ENCODE results near the gene NECAB2. TPM values are rescaled to one million over a fixed set of nuclear protein-coding genes. Genes with fewer than 3 reads are reported as not detected.

NECAB2 gene
- polyA plus RNA-seq, 2 of the 4 experiments (the other 2 are of a cell fraction), result 1.1 to 1.4 TPM

DNA sequence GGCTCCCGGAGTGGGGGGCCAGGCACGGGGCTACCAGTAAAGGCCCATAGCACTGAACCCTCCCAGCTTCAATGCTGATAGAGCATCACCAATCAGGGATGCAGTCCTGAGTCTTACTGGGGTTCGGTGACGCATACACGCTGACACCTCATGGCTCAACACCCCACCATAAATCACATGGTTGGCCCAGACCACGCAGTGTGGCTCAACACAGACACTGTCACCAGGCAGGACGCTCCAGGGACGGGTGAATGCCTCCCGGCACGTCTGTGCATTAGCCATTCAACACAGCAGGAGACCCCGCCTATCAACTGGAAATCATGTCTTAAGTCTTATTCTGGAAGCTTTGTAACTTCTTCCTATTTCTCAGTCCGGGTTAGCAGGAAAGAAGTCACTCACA lies 35.0 kb downstream of the NECAB2 start:
- ATAC-seq, result no peak
- CTCF ChIA-PET, result interaction anchor here (1.2 to 1.6 kb wide), 2 partner anchors 19 to 63 kb away, joined by 4 to 6 read pairs; no protein-coding TSS in a partner anchor

DNA sequence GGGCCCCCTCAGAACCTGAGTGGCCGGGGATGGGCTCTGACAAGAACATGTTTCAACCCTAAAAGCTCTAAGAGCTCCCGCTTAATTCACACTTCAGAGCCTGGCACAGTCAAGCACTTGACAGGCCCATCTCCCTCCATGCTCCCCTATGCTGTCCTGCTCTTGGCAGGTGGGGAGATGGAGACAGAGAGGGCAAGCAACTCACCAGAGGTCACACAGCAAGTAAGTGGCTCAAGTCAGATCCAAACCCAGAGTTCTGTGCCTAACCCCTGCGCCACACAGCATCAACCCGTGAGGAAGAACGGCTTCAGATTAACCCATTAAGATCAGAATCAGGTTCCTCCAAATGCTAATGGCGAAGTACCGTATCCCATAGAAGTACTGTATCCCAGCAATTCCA lies 36.4 kb downstream of the NECAB2 start:
- ChIA-PET CTCF (interaction anchor here (1.1 to 2.0 kb wide), 3 partner anchors 8 to 21 kb away, joined by 3 to 4 read pairs (median 4); no protein-coding TSS in a partner anchor), POLR2A (no interaction called here)
- DNase-seq (ENCODE audit: low read depth in 1 of 2, low spot score in 1 of 2), result no peak
- H3K4me2 ChIP-seq, result no peak overlapping the region
- H3K9me3 ChIP-seq, result no peaks in the 10 kb centered on the region
- no peak overlapping the region for H3K4me3 ChIP-seq
- FAIRE-seq, result no peak
- no peak overlapping the region for H3K27ac ChIP-seq
- H3K4me1 ChIP-seq, result no peaks in the 10 kb centered on the region
- peak; percentile 34 for TF ChIP-seq ZFP36 (IDR thresholded peaks at IDR 0.05; ENCODE audit: borderline replicate concordance, partially characterized antibody)
- no peak for TF ChIP-seq SMC3 (IDR thresholded peaks at IDR 0.05)
- no peak for ATAC-seq
- WGBS (ENCODE audit: missing lambda C conversion rate), result 77% methylated on average over 7 of the region's 7 CpGs

More for the DNA sequence above, 35.0 kb downstream of the NECAB2 start:
- TF ChIP-seq KDM5A (IDR thresholded peaks at IDR 0.05), result no peak
- TF ChIP-seq EHF (CRISPR knock-in tag; IDR thresholded peaks at IDR 0.05), result no peak
- TF ChIP-seq ZNF302 (CRISPR knock-in tag; IDR thresholded peaks at IDR 0.05), result no peak
- TF ChIP-seq ZC3H11A (IDR thresholded peaks at IDR 0.05), result no peak
- TF ChIP-seq JUN (IDR thresholded peaks at IDR 0.05), result no peak
- TF ChIP-seq HDAC2 (IDR thresholded peaks at IDR 0.05), result no peak
- no peak for TF ChIP-seq RFX5 (IDR thresholded peaks at IDR 0.05)
- no peak for TF ChIP-seq POLR2A (IDR thresholded peaks at IDR 0.05; ENCODE audit: low read length)
- TF ChIP-seq GATA3 (IDR thresholded peaks at IDR 0.05; ENCODE audit: borderline replicate concordance), result no peak
- TF ChIP-seq, protein P1, sequence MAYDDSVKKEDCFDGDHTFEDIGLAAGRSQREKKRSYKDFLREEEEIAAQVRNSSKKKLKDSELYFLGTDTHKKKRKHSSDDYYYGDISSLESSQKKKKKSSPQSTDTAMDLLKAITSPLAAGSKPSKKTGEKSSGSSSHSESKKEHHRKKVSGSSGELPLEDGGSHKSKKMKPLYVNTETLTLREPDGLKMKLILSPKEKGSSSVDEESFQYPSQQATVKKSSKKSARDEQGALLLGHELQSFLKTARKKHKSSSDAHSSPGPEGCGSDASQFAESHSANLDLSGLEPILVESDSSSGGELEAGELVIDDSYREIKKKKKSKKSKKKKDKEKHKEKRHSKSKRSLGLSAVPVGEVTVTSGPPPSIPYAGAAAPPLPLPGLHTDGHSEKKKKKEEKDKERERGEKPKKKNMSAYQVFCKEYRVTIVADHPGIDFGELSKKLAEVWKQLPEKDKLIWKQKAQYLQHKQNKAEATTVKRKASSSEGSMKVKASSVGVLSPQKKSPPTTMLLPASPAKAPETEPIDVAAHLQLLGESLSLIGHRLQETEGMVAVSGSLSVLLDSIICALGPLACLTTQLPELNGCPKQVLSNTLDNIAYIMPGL (CRISPR knock-in tag; IDR thresholded peaks at IDR 0.05; ENCODE audit: borderline replicate concordance), result no peak
- TF ChIP-seq, protein P2, sequence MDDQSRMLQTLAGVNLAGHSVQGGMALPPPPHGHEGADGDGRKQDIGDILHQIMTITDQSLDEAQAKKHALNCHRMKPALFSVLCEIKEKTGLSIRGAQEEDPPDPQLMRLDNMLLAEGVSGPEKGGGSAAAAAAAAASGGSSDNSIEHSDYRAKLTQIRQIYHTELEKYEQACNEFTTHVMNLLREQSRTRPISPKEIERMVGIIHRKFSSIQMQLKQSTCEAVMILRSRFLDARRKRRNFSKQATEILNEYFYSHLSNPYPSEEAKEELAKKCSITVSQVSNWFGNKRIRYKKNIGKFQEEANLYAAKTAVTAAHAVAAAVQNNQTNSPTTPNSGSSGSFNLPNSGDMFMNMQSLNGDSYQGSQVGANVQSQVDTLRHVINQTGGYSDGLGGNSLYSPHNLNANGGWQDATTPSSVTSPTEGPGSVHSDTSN (IDR thresholded peaks at IDR 0.05), result no peak
- no peak for TF ChIP-seq EHMT2 (IDR thresholded peaks at IDR 0.05; ENCODE audit: low read depth)
- no peak for TF ChIP-seq FOXS1 (CRISPR knock-in tag; IDR thresholded peaks at IDR 0.05)
- TF ChIP-seq CHD2 (IDR thresholded peaks at IDR 0.05; ENCODE audit: low read length, partially characterized antibody), result no peak
- TF ChIP-seq, protein P3, sequence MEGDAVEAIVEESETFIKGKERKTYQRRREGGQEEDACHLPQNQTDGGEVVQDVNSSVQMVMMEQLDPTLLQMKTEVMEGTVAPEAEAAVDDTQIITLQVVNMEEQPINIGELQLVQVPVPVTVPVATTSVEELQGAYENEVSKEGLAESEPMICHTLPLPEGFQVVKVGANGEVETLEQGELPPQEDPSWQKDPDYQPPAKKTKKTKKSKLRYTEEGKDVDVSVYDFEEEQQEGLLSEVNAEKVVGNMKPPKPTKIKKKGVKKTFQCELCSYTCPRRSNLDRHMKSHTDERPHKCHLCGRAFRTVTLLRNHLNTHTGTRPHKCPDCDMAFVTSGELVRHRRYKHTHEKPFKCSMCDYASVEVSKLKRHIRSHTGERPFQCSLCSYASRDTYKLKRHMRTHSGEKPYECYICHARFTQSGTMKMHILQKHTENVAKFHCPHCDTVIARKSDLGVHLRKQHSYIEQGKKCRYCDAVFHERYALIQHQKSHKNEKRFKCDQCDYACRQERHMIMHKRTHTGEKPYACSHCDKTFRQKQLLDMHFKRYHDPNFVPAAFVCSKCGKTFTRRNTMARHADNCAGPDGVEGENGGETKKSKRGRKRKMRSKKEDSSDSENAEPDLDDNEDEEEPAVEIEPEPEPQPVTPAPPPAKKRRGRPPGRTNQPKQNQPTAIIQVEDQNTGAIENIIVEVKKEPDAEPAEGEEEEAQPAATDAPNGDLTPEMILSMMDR (IDR thresholded peaks at IDR 0.05), result no peak
- TF ChIP-seq HOXB13 (CRISPR knock-in tag; IDR thresholded peaks at IDR 0.05; ENCODE audit: low read depth), result no peak
- TF ChIP-seq CEBPB (IDR thresholded peaks at IDR 0.05), result no peak
- TF ChIP-seq PHF8 (IDR thresholded peaks at IDR 0.05; ENCODE audit: borderline replicate concordance, low read depth), result no peak
- Histone ChIP-seq H3K4me1 (no peaks in the 10 kb centered on the region), H3K4me3 (no peak overlapping the region), H3K27ac (no peak overlapping the region), H3K9me3 (no peaks in the 10 kb centered on the region), H3K4me2 (no peak overlapping the region)
- WGBS (ENCODE audit: missing lambda C conversion rate), result 77% methylated on average over 12 of the region's 12 CpGs
- no peak for FAIRE-seq
- no peak for DNase-seq (ENCODE audit: low read depth in 1 of 2, low spot score in 1 of 2)
- POLR2A ChIA-PET, result no interaction called here

DNA sequence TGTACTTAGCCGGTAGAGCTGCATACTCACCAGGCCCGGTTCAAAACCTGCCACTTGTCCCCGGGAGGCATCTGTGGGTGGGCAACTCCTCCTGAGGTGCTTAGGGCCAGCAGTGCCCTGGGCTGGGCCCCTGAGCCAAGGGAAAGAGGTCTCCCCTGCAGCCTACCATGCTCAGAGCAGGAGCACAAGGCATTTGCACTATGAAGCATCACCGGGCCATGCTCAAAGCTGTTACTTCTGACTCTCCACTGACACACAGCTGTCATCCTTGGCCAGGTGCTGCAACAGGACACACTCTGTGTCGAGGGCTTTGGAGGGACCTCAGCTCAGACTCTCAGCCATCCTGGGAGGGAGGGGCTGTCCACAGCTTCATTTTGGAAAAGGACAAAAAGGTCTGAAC lies 37.3 kb downstream of the NECAB2 start:
- H3K4me2 ChIP-seq, result no peak overlapping the region
- H3K27ac ChIP-seq, result no peak overlapping the region
- ChIA-PET CTCF (interaction anchor here (1.1 to 2.0 kb wide), 2 partner anchors 10 to 12 kb away, joined by 3 to 4 read pairs; no protein-coding TSS in a partner anchor), POLR2A (no interaction called here)
- DNase-seq (ENCODE audit: low read depth in 1 of 2, low spot score in 1 of 2), result no peak
- H3K9me3 ChIP-seq, result no peaks in the 10 kb centered on the region
- no peak overlapping the region for H3K4me3 ChIP-seq
- H3K4me1 ChIP-seq, result no peaks in the 10 kb centered on the region
- no peak for FAIRE-seq
- ATAC-seq, result peak; percentile 22 to 38; a peak in 3 of 6 replicates
- WGBS (ENCODE audit: missing lambda C conversion rate), result 44% methylated on average over 5 of the region's 5 CpGs
- TF ChIP-seq, protein P4, sequence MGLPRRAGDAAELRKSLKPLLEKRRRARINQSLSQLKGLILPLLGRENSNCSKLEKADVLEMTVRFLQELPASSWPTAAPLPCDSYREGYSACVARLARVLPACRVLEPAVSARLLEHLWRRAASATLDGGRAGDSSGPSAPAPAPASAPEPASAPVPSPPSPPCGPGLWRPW (IDR thresholded peaks at IDR 0.05), result no peak
- TF ChIP-seq HEYL (CRISPR knock-in tag; IDR thresholded peaks at IDR 0.05), result no peak
- no peak for TF ChIP-seq ZFP36 (IDR thresholded peaks at IDR 0.05; ENCODE audit: borderline replicate concordance, partially characterized antibody)
- no peak for TF ChIP-seq ESRRA (IDR thresholded peaks at IDR 0.05; ENCODE audit: borderline replicate concordance, low read length)
- TF ChIP-seq, protein P3 (IDR thresholded peaks at IDR 0.05), result no peak
- TF ChIP-seq BHLHE40 (IDR thresholded peaks at IDR 0.05; ENCODE audit: low read depth, low read length), result no peak
- no peak for TF ChIP-seq MAFK (IDR thresholded peaks at IDR 0.05; ENCODE audit: partially characterized antibody)
- TF ChIP-seq, protein P2 (IDR thresholded peaks at IDR 0.05), result no peak
- no peak for TF ChIP-seq TP53 (CRISPR knock-in tag; IDR thresholded peaks at IDR 0.05)

Data from A549 (cell line).